Kidney (tissue), 14 donors: ENCODE data around the gene FN1. TPM values are rescaled to one million over a fixed set of nuclear protein-coding genes. Genes with fewer than 3 reads are reported as not detected.

Experiments
- DNase-seq, 5 donors: peaks; one replicate each; pipeline ENCODE4 v3.0.0-alpha.2; 2013 to 2020
- FAIRE-seq: peaks from 2 replicates; lab custom pipeline; 2012; peaks lifted over from hg19 to GRCh38; lab: Jason Lieb, UNC
- H3K27ac ChIP-seq, 2 donors: one replicate each; pipeline ENCODE4 v1.7.0; 2013; ENCODE audit warnings: low read depth in 2 of 2, low read length in 2 of 2, inconsistent platforms in 1 of 2
- H3K27me3 ChIP-seq: one replicate; pipeline ENCODE4 v1.7.1; 2013; ENCODE audit warnings: low read length, inconsistent platforms; ENCODE audit not compliant: control insufficient read depth, insufficient read depth
- H3K36me3 ChIP-seq, 3 donors: one replicate each; pipeline versions ENCODE4 v1.7.0 to v1.7.1; 2013; ENCODE audit warnings: low read length in 3 of 3, control low read depth in 1 of 3, inconsistent platforms in 1 of 3; ENCODE audit not compliant: insufficient read depth in 3 of 3, control insufficient read depth in 2 of 3
- H3K4me1 ChIP-seq, 3 donors: one replicate each; pipeline versions ENCODE4 v1.7.0 to v1.7.1; 2013; ENCODE audit warnings: low read length in 3 of 3, inconsistent platforms in 1 of 3, low read depth in 1 of 3; ENCODE audit not compliant: control insufficient read depth in 2 of 3, insufficient read depth in 2 of 3
- H3K4me3 ChIP-seq, 3 donors: one replicate each; pipeline versions ENCODE4 v1.7.0 to v1.8.1; 2013; ENCODE audit warnings: low read length in 3 of 3, control low read depth in 1 of 3, inconsistent platforms in 1 of 3
- H3K9ac ChIP-seq, 3 donors: one replicate each; pipeline versions ENCODE4 v1.7.0 to v1.7.1; 2013; ENCODE audit warnings: low read length in 3 of 3, control low read depth in 1 of 3, inconsistent platforms in 1 of 3
- H3K9me3 ChIP-seq, 3 donors: one replicate each; pipeline versions ENCODE4 v1.7.0 to v1.7.1; 2013; ENCODE audit warnings: low read length in 3 of 3, control low read depth in 1 of 3, inconsistent platforms in 1 of 3; ENCODE audit not compliant: control insufficient read depth in 2 of 3, insufficient read depth in 1 of 3
- intact Hi-C: fragments of 100-400 bp; cut with DNase I; formaldehyde crosslinking; loops from one replicate; pipeline ENCODE4 v1.11.1; 2022
- polyA plus RNA-seq: library from polyadenylated mRNA; stranded (reverse); fragments of 350-450 nt; fragmentation: Illumina TruSeq; extraction: RNeasy Lipid Tissue Mini Kit (QIAGEN cat#74804); gene quantifications from one replicate; pipeline ENCODE4 v1.2.3, GENCODE V29; 2014; ENCODE audit warnings: low read depth, low replicate concordance; ENCODE audit not compliant: insufficient read depth
- total RNA-seq: library from RNA; stranded (reverse); fragmentation: NEBNext Ultra II Directional; extraction: Animal tissue kit (Norgen Biotek cat#: 25700); gene quantifications from one replicate; pipeline ENCODE4 v1.2.1, GENCODE V29; 2021
- TF ChIP-seq, protein P1 (sequence below): IDR thresholded peaks from 3 replicates; pipeline ENCODE4 v1.5.1; 2012; ENCODE audit warnings: mild to moderate bottlenecking, moderate library complexity, borderline replicate concordance; ENCODE audit not compliant: insufficient read depth; ENCODE audit errors: extremely low read depth
- donor health status: control.
- donor health status: control.
- donor health status: control.
- donor health status: control.
- donor health status: control.
- donor health status: DM: yes; HTN: yes; CAD: no.
- donor health status: Normal renal cell carcinoma (clear cell type).

Gene FN1
- total and polyA plus RNA-seq, 2 donors from 2014 or later: 92.1 to 289 TPM

DNA sequence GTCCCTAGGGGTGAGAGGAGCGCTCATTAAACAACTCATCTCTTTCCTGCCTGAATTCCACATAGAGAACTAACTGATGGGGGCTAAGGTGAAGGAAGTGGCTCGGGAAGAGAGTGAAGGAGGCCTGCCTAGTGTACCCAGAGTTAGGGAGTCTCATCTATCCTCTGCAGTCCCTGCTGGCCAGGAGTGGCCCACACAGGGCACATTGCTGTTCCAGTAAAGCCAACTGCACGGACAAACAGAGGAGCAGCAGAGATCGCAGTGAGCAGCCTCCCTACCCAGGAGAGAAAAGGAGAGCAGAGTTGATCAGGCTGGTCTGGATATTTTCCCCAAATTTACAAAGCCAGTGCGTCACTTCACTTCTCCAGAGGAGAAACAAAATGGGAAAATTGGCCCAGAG, 16.9 kb upstream of the FN1 start:
- H3K36me3 ChIP-seq: no peaks in the 10 kb centered on the region
- no peak overlapping the region for H3K4me3 ChIP-seq
- no peak for DNase-seq
- H3K4me1 ChIP-seq: no peaks in the 10 kb centered on the region
- no peak overlapping the region for H3K27ac ChIP-seq
- no peaks in the 10 kb centered on the region for H3K9me3 ChIP-seq
- H3K9ac ChIP-seq: no peak overlapping the region
- TF ChIP-seq, protein P1, sequence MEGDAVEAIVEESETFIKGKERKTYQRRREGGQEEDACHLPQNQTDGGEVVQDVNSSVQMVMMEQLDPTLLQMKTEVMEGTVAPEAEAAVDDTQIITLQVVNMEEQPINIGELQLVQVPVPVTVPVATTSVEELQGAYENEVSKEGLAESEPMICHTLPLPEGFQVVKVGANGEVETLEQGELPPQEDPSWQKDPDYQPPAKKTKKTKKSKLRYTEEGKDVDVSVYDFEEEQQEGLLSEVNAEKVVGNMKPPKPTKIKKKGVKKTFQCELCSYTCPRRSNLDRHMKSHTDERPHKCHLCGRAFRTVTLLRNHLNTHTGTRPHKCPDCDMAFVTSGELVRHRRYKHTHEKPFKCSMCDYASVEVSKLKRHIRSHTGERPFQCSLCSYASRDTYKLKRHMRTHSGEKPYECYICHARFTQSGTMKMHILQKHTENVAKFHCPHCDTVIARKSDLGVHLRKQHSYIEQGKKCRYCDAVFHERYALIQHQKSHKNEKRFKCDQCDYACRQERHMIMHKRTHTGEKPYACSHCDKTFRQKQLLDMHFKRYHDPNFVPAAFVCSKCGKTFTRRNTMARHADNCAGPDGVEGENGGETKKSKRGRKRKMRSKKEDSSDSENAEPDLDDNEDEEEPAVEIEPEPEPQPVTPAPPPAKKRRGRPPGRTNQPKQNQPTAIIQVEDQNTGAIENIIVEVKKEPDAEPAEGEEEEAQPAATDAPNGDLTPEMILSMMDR: no peak
- intact Hi-C loops: loop anchor here (10.0 kb wide), 1 partner anchor 462 kb away; no protein-coding TSS in a partner anchor
- no peaks in the 10 kb centered on the region for H3K27me3 ChIP-seq
- FAIRE-seq: no peak

DNA sequence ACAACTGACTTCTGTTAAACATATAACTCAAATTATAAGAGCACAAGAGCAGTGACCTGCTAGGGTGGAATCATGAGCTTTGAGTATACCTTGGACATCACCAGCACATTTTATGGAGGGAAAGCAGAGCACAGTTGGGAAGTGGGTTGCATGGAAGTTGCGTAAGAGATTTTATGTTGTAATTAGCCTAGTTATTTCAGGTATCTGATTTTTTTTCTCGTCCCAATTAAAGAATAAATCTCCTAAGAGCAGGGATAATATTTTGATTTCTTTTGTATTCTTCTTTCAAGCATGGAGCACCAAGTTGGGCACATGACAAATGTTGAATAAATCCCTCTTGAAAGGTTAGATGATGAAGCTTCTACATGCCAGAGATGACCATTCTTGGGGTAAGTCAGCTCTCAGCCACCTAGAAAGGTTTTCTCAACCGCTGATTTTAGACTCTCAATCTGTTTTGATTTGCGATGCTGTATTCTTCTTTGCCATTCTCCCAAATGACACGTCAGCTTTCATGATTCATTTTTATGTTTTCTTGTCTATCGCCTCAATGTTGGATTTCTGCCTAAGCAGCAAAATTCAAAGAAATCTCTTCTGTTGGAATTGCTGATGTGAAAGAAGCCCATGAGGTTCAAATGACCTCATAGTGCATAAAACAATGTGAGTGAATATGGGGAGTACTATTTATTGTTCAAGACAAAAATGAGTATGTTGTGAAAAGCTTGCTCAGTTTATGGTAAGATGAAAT, 15.3 kb upstream of the FN1 start:
- intact Hi-C loops: loop anchor here (10.0 kb wide), 1 partner anchor 464 kb away; no protein-coding TSS in a partner anchor
- no peak overlapping the region for H3K27ac ChIP-seq
- no peaks in the 10 kb centered on the region for H3K36me3 ChIP-seq
- no peak overlapping the region for H3K9ac ChIP-seq
- H3K27me3 ChIP-seq: no peaks in the 10 kb centered on the region
- DNase-seq (no peak), FAIRE-seq (no peak)
- no peaks in the 10 kb centered on the region for H3K9me3 ChIP-seq
- H3K4me1 ChIP-seq: no peaks in the 10 kb centered on the region
- TF ChIP-seq, protein P1: no peak
- H3K4me3 ChIP-seq: no peak overlapping the region

DNA sequence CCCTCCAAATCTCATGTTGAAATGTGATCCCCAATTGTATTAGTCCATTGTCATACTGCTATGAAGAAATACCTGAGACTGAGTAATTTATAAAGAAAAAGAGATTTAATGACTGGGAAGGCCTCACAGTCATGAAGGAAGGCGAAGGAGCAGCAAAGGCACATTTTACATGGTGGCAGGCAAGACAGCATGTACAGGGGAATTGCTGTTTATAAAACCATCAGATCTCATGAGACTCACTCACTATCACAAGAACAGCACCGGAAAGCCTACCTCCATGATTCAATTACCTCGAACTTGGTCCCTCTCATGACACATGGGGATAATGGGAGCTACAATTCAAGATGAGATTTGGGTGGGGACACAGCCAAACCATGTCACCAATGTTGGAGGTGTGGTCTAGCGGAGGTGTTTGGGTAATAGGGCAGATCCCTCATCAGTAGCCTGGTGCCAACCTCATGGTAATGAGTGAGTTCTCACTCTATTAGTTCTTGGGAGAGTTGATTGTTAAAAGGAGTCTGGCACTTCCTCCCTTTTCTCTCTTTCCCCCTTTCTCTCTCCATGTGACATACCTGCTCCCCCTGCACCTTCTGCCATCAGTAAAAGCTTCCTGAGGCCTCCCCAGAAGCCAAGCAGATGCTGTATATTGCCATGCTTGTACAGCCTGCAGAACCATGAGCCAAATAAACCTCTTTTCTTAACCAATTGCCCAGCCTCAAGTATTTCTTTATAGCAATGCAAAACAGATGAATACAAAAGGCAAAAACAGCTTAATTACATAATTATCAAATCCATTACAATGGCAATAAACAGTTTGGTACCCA, 14.5 kb upstream of the FN1 start:
- DNase-seq: no peak
- no peak for FAIRE-seq
- Histone ChIP-seq H3K27me3 (no peaks in the 10 kb centered on the region), H3K36me3 (no peaks in the 10 kb centered on the region), H3K4me1 (no peaks in the 10 kb centered on the region), H3K27ac (no peak overlapping the region), H3K9ac (no peak overlapping the region), H3K9me3 (no peaks in the 10 kb centered on the region), H3K4me3 (no peak overlapping the region)
- intact Hi-C loops: loop anchor here (10.0 kb wide), 1 partner anchor 464 kb away; no protein-coding TSS in a partner anchor
- TF ChIP-seq, protein P1: no peak
